Body of pancreas (tissue), 4 donors: Measurements from ENCODE around the gene BTN3A1. TPM values are rescaled to one million over a fixed set of nuclear protein-coding genes. Genes with fewer than 3 reads are reported as not detected.

Experiments used
- ATAC-seq: fragments of 150-250 bp; one replicate; pipeline ENCODE4 v1.9.1; 2016
- DNase-seq, 4 donors: peaks; one replicate each; pipeline ENCODE4 v3.0.0-alpha.2; 2019
- H3K27ac ChIP-seq, 4 donors: fragments of 200-600 bp; sonication (generic); 1 replicate in 3 of 4; 2 replicates in 1 of 4; pipeline versions ENCODE4 v1.5.1 to v1.6.1; 2016 to 2019; ENCODE audit warnings: mild to moderate bottlenecking in 1 of 4, mixed read lengths in 1 of 4, moderate library complexity in 1 of 4
- H3K27me3 ChIP-seq, 2 donors: fragments of 200-600 bp; sonication (generic); one replicate each; pipeline ENCODE4 v1.6.0; 2016; ENCODE audit warnings: mild to moderate bottlenecking in 1 of 2
- H3K36me3 ChIP-seq, 2 donors: fragments of 200-600 bp; sonication (generic); replicated peaks in 1 of 2; 2 replicates each; pipeline ENCODE4 v1.5.1; 2016; ENCODE audit warnings: low read depth in 2 of 2; ENCODE audit not compliant: insufficient read depth in 1 of 2
- H3K4me1 ChIP-seq: fragments of 200-600 bp; sonication (generic); one replicate; pipeline ENCODE4 v1.6.0; 2016
- H3K4me3 ChIP-seq, 2 donors: fragments of 200-600 bp; sonication (generic); 1 replicate in 1 of 2; 2 replicates in 1 of 2; pipeline ENCODE4 v1.5.1; 2016 to 2019
- H3K9me3 ChIP-seq, 3 donors: fragments of 200-600 bp; sonication (generic); 1 replicate in 2 of 3; 2 replicates in 1 of 3; pipeline ENCODE4 v1.5.1; 2016
- CTCF ChIP-seq, 7 experiments: fragments of 450-650 bp in 4 of 7; fragments of 200-600 bp in 3 of 7; sonication (generic) in 3 of 7; IDR thresholded peaks; one replicate each; pipeline ENCODE4 v1.5.1; 2016 to 2019; ENCODE audit warnings: antibody characterized with exemption in 7 of 7
- POLR2A ChIP-seq, 3 donors: fragments of 450-650 bp; IDR thresholded peaks; one replicate each; pipeline ENCODE4 v1.6.1; 2016; ENCODE audit warnings: antibody characterized with exemption in 3 of 3, mild to moderate bottlenecking in 2 of 3
- WGBS, 2 donors: methylation state at CpG; one replicate each; pipeline ENCODE4 v1.1.5; 2017; 5-methylcytosine and 5-hydroxymethylcytosine counted together
- intact Hi-C: fragments of 100-400 bp; cut with DNase I; formaldehyde crosslinking; loops from one replicate; pipeline ENCODE4 v1.15.1; 2023
- total RNA-seq, 2 donors: library from RNA; depleted of rRNA; stranded (reverse); fragments of >200 nt; gene quantifications; one replicate each; pipeline ENCODE4 v1.1.0, GENCODE V29; 2016

BTN3A1 gene
- total RNA-seq, 2 donors from 2014 or later: 9.2 to 11.4 TPM

GRCh38 chr6:26464416-26465131 lies 62.5 kb downstream of the BTN3A1 start:
- intact Hi-C loops: no loop called here
- no peak for ATAC-seq
- WGBS, 2 donors: 91 to 97% methylated on average over 7 of the region's 7 CpGs
- no peaks in the 10 kb centered on the region for H3K27me3 ChIP-seq
- no peak for DNase-seq
- H3K36me3 ChIP-seq: peaks cover 9 to 27% of the 10 kb centered on the region in 2 donors
- H3K27ac ChIP-seq: no peak overlapping the region
- H3K9me3 ChIP-seq: no peaks in the 10 kb centered on the region
- H3K4me1 ChIP-seq: peaks cover 19% of the 10 kb centered on the region
- H3K4me3 ChIP-seq: no peak overlapping the region
- no peak for TF ChIP-seq POLR2A (IDR thresholded peaks at IDR 0.05)
- TF ChIP-seq CTCF (IDR thresholded peaks at IDR 0.05): no peak

Other genes with a start within 250 kb of the BTN3A1 start
- 1 to 10 TPM; 5.9 to 8.6 TPM for gene BTN3A2, start 37.1 kb upstream of the BTN3A1 start, total RNA-seq
- 1 to 10 TPM; 3.1 to 5.3 TPM for gene BTN2A2, start 19.2 kb upstream of the BTN3A1 start, total RNA-seq
- gene BTN3A3, start 38.2 kb downstream of the BTN3A1 start, total RNA-seq: 10 to 100 TPM in 1 of 2 donors, 1 to 10 TPM in 1; 4.0 to 15.8 TPM
- gene BTN2A1, start 55.7 kb downstream of the BTN3A1 start, total RNA-seq: 10 to 100 TPM in 1 of 2 donors, 1 to 10 TPM in 1; 6.2 to 16.5 TPM
- not detected for gene BTN1A1, start 98.0 kb downstream of the BTN3A1 start, total RNA-seq
- 10 to 100 TPM; 24.4 to 37.1 TPM for gene HMGN4, start 136.1 kb downstream of the BTN3A1 start, total RNA-seq
- 1 to 10 TPM; 3.0 to 8.8 TPM for gene ABT1, start 194.7 kb downstream of the BTN3A1 start, total RNA-seq